SK-N-SH treated with all-trans-retinoic acid at 6 μM for 48 hours (cell line): ENCODE measurements around the gene RRM1.

Experiments
- ATAC-seq: fragments of 200-7000 bp; cut with Tn5 transposase; 3 replicates; pipeline ENCODE4 v1.9.1; 2020; ENCODE audit warnings: mild to moderate bottlenecking, moderate library complexity
- BACH2 ChIP-seq: fragments of 250-450 bp; sonication (Bioruptor Pico); IDR thresholded peaks from 2 replicates; pipeline ENCODE4 v1.9.0; 2021; ENCODE audit warnings: mild to moderate bottlenecking, borderline replicate concordance
- CSDC2 ChIP-seq: fragments of 250-450 bp; sonication (Bioruptor Pico); IDR thresholded peaks from 2 replicates; pipeline ENCODE4 v1.5.0; 2020; ENCODE audit warnings: mild to moderate bottlenecking, moderate library complexity
- ESRRG ChIP-seq: fragments of 250-450 bp; sonication (Bioruptor Pico); IDR thresholded peaks from 2 replicates; pipeline ENCODE4 v1.6.1; 2021; ENCODE audit warnings: mild to moderate bottlenecking
- GLIS3 ChIP-seq: fragments of 250-450 bp; sonication (Bioruptor Pico); IDR thresholded peaks from 2 replicates; pipeline ENCODE4 v1.5.0; 2020; ENCODE audit warnings: mild to moderate bottlenecking, moderate library complexity
- ISL1 ChIP-seq: fragments of 250-450 bp; sonication (Bioruptor Pico); IDR thresholded peaks from 2 replicates; pipeline ENCODE4 v2.1.2; 2022; ENCODE audit warnings: mild to moderate bottlenecking, moderate library complexity
- OSR1 ChIP-seq: fragments of 250-450 bp; sonication (Bioruptor Pico); IDR thresholded peaks from 2 replicates; pipeline ENCODE4 v1.8.0; 2022; ENCODE audit warnings: moderate library complexity, mild to moderate bottlenecking, inconsistent platforms
- PPARA ChIP-seq: fragments of 250-450 bp; sonication (Bioruptor Pico); IDR thresholded peaks from 2 replicates; pipeline ENCODE4 v1.5.0; 2020; ENCODE audit warnings: mild to moderate bottlenecking, borderline replicate concordance
- SNAI2 ChIP-seq: fragments of 250-450 bp; sonication (Bioruptor Pico); IDR thresholded peaks from 2 replicates; pipeline ENCODE4 v1.5.0; 2020; ENCODE audit warnings: mild to moderate bottlenecking, moderate library complexity
- TCF4 ChIP-seq: fragments of 250-450 bp; sonication (Bioruptor Pico); IDR thresholded peaks from 2 replicates; pipeline ENCODE4 v1.8.0; 2021; ENCODE audit warnings: mild to moderate bottlenecking, moderate library complexity, borderline replicate concordance
- ZC3H10 ChIP-seq: fragments of 250-450 bp; sonication (Bioruptor Pico); IDR thresholded peaks from 2 replicates; pipeline ENCODE4 v1.5.1; 2021; ENCODE audit warnings: mild to moderate bottlenecking, moderate library complexity
- ZFP3 ChIP-seq: fragments of 250-450 bp; sonication (Bioruptor Pico); IDR thresholded peaks from 2 replicates; pipeline ENCODE4 v1.5.0; 2020; ENCODE audit warnings: mild to moderate bottlenecking, moderate library complexity
- ZFP30 ChIP-seq: fragments of 450-650 bp; formaldehyde crosslinking; IDR thresholded peaks from 2 replicates; pipeline ENCODE4 v1.5.0; 2022; ENCODE audit warnings: mild to moderate bottlenecking, moderate library complexity
- ZNF565 ChIP-seq: fragments of 450-650 bp; formaldehyde crosslinking; conservative IDR thresholded peaks from 2 replicates; pipeline ENCODE4 v1.5.0; 2020; ENCODE audit warnings: low read depth, mild to moderate bottlenecking, moderate library complexity
- ZNF70 ChIP-seq: fragments of 450-650 bp; formaldehyde crosslinking; IDR thresholded peaks from 2 replicates; pipeline ENCODE4 v1.5.0; 2020; ENCODE audit warnings: mild to moderate bottlenecking, moderate library complexity
- ZNF8 ChIP-seq: fragments of 450-650 bp; formaldehyde crosslinking; IDR thresholded peaks from 2 replicates; pipeline ENCODE4 v1.5.0; 2020; ENCODE audit warnings: mild to moderate bottlenecking, moderate library complexity
- TF ChIP-seq, protein P1 (sequence below): fragments of 250-450 bp; sonication (Bioruptor Pico); IDR thresholded peaks from 2 replicates; pipeline ENCODE4 v1.8.0; 2020; ENCODE audit warnings: mild to moderate bottlenecking, moderate library complexity, borderline replicate concordance
- TF ChIP-seq, protein P2 (sequence below): fragments of 250-450 bp; sonication (Bioruptor Pico); IDR thresholded peaks from 2 replicates; pipeline ENCODE4 v1.5.1; 2020; ENCODE audit warnings: low read depth, mild to moderate bottlenecking, moderate library complexity
- TF ChIP-seq, protein P3 (sequence below): fragments of 250-450 bp; sonication (Bioruptor Pico); IDR thresholded peaks from 2 replicates; pipeline ENCODE4 v1.5.1; 2021; ENCODE audit warnings: mild to moderate bottlenecking, moderate library complexity
- TF ChIP-seq, protein P4 (sequence below): fragments of 250-450 bp; sonication (Bioruptor Pico); IDR thresholded peaks from 2 replicates; pipeline ENCODE4 v1.8.0; 2021; ENCODE audit warnings: low read depth, mild to moderate bottlenecking, moderate library complexity, borderline replicate concordance
- TF ChIP-seq, protein P5 (sequence below): fragments of 250-450 bp; sonication (Bioruptor Pico); IDR thresholded peaks from 2 replicates; pipeline ENCODE4 v1.5.0; 2020; ENCODE audit warnings: mild to moderate bottlenecking, moderate library complexity

The RRM1 gene

DNA sequence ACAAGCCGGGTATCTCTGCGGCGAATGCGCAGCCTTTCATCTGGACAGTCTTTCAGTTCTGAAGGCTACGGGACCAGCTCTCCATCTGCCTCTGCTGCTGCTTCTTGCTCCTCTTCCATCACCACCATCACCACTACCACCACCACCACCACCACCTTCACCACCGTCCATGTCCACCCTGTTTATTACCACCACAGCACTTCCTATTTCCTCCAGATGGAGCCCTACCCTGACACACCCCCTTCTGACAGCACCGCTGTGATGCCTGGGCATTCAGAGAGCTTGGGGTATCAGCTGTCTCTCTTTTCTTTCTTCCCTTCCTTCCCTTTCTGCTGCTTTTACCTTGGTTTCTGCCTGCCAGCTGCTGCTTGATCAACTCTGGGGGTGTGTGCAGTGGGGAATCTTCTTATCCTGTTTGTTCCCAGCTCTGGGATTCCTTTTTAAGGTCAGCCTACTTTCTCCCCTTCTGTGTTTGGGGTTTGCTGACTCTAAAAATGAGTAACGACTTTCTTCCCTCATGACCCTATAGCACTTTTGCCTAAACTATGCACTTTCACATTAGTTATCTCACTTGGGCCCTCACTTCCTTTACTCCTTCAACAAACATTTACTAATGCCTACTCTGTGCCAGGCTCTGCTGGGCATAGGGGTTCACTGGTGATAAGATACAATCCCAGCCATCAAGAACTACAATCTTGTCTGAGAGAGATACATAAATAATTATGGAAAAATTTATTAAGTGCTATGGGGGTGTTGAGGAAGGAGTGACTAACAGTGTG, 7.8 kb upstream of the RRM1 start:
- no peak for TF ChIP-seq SNAI2 (CRISPR knock-in tag)

DNA sequence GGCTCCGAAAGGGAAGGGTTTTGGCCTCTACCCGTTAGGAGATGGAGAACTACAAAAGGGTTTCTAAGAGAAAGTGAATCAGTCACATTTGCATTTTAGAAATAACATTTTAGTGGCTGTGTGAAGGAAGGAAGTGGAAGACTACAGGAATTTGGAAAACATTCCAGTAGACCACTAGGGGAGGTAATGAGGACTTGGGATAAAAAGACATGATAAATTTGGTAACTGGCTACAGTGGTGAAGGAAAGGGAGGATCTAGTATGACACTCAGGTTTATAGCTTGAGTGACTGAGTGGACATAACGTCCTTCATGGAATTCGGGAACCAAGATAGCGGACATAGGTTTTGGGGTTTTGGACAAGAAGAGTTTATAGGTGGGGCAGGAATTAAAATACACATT, 7.0 kb upstream of the RRM1 start:
- no peak for TF ChIP-seq ZNF70 (CRISPR knock-in tag)
- no peak for TF ChIP-seq ESRRG (CRISPR knock-in tag)
- ATAC-seq, result peak; percentile 48; the same call in 1 of the 3 replicates

More for the DNA sequence above, 7.8 kb upstream of the RRM1 start:
- ATAC-seq, result no peak

DNA sequence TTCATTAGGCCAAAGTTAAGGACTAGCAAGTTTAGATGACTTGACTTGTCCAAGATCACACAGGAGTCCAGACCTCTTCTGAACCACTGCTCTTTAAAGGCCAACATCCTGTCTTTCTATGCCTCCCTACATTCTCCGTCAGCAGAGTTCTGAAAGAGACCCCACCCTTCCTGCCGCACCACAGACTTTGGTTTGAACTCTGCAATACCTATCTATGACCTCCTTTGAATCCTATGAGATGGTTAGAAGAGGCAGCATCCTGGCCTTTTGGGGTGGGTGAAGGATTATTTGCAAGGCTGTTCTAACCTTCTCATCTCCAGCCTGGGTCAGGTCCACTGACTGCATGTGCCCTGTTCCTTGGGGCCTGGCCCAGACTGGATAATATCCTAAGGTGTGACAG, 4.3 kb upstream of the RRM1 start:
- ATAC-seq, result no peak
- TF ChIP-seq TCF4 (CRISPR knock-in tag), result no peak
- TF ChIP-seq ZNF8 (CRISPR knock-in tag), result no peak
- no peak for TF ChIP-seq OSR1 (CRISPR knock-in tag)
- no peak for TF ChIP-seq ZNF565 (CRISPR knock-in tag)
- TF ChIP-seq ESRRG (CRISPR knock-in tag), result no peak
- TF ChIP-seq, protein P1, sequence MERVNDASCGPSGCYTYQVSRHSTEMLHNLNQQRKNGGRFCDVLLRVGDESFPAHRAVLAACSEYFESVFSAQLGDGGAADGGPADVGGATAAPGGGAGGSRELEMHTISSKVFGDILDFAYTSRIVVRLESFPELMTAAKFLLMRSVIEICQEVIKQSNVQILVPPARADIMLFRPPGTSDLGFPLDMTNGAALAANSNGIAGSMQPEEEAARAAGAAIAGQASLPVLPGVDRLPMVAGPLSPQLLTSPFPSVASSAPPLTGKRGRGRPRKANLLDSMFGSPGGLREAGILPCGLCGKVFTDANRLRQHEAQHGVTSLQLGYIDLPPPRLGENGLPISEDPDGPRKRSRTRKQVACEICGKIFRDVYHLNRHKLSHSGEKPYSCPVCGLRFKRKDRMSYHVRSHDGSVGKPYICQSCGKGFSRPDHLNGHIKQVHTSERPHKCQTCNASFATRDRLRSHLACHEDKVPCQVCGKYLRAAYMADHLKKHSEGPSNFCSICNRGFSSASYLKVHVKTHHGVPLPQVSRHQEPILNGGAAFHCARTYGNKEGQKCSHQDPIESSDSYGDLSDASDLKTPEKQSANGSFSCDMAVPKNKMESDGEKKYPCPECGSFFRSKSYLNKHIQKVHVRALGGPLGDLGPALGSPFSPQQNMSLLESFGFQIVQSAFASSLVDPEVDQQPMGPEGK (CRISPR knock-in tag), result no peak
- no peak for TF ChIP-seq ZFP3 (CRISPR knock-in tag)
- TF ChIP-seq ISL1 (CRISPR knock-in tag), result no peak
- TF ChIP-seq BACH2 (CRISPR knock-in tag), result no peak
- TF ChIP-seq ZC3H10 (CRISPR knock-in tag), result no peak
- TF ChIP-seq ZNF70 (CRISPR knock-in tag), result no peak
- TF ChIP-seq ZFP30 (CRISPR knock-in tag), result no peak
- no peak for TF ChIP-seq GLIS3 (CRISPR knock-in tag)
- no peak for TF ChIP-seq PPARA (CRISPR knock-in tag)
- TF ChIP-seq, protein P2, sequence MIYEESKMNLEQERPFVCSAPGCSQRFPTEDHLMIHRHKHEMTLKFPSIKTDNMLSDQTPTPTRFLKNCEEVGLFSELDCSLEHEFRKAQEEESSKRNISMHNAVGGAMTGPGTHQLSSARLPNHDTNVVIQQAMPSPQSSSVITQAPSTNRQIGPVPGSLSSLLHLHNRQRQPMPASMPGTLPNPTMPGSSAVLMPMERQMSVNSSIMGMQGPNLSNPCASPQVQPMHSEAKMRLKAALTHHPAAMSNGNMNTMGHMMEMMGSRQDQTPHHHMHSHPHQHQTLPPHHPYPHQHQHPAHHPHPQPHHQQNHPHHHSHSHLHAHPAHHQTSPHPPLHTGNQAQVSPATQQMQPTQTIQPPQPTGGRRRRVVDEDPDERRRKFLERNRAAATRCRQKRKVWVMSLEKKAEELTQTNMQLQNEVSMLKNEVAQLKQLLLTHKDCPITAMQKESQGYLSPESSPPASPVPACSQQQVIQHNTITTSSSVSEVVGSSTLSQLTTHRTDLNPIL, result no peak
- TF ChIP-seq SNAI2 (CRISPR knock-in tag), result no peak
- TF ChIP-seq, protein P3, sequence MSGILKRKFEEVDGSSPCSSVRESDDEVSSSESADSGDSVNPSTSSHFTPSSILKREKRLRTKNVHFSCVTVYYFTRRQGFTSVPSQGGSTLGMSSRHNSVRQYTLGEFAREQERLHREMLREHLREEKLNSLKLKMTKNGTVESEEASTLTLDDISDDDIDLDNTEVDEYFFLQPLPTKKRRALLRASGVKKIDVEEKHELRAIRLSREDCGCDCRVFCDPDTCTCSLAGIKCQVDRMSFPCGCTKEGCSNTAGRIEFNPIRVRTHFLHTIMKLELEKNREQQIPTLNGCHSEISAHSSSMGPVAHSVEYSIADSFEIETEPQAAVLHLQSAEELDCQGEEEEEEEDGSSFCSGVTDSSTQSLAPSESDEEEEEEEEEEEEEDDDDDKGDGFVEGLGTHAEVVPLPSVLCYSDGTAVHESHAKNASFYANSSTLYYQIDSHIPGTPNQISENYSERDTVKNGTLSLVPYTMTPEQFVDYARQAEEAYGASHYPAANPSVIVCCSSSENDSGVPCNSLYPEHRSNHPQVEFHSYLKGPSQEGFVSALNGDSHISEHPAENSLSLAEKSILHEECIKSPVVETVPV (CRISPR knock-in tag), result no peak
- TF ChIP-seq, protein P4, sequence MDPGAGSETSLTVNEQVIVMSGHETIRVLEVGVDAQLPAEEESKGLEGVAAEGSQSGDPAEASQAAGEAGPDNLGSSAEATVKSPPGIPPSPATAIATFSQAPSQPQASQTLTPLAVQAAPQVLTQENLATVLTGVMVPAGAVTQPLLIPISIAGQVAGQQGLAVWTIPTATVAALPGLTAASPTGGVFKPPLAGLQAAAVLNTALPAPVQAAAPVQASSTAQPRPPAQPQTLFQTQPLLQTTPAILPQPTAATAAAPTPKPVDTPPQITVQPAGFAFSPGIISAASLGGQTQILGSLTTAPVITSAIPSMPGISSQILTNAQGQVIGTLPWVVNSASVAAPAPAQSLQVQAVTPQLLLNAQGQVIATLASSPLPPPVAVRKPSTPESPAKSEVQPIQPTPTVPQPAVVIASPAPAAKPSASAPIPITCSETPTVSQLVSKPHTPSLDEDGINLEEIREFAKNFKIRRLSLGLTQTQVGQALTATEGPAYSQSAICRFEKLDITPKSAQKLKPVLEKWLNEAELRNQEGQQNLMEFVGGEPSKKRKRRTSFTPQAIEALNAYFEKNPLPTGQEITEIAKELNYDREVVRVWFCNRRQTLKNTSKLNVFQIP (CRISPR knock-in tag), result no peak
- TF ChIP-seq, all 23 proteins: peak for 0

DNA sequence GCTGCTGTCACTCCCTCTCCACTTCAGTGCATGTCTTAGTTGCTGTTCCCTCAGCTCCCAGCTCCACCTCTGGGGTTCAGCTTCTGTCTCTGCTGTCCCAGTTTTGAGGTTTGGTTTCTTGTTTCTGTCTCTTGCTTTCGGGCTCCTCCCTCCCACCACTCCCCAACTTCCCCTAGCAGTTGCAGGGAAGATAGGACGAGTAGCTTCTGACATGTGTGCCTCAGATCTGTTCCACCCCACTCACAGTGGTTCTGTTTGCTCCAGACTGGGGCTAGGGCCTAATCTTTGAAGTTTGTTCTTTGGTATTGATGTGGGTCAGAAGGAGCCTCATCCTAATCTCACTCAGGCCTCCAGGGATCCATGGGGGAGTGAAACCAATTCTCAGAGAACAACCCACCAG, 2.6 kb upstream of the RRM1 start:
- no peak for ATAC-seq
- no peak for TF ChIP-seq OSR1 (CRISPR knock-in tag)
- no peak for TF ChIP-seq ESRRG (CRISPR knock-in tag)
- no peak for TF ChIP-seq PPARA (CRISPR knock-in tag)
- TF ChIP-seq ISL1 (CRISPR knock-in tag), result no peak
- TF ChIP-seq TCF4 (CRISPR knock-in tag), result no peak
- TF ChIP-seq, protein P5, sequence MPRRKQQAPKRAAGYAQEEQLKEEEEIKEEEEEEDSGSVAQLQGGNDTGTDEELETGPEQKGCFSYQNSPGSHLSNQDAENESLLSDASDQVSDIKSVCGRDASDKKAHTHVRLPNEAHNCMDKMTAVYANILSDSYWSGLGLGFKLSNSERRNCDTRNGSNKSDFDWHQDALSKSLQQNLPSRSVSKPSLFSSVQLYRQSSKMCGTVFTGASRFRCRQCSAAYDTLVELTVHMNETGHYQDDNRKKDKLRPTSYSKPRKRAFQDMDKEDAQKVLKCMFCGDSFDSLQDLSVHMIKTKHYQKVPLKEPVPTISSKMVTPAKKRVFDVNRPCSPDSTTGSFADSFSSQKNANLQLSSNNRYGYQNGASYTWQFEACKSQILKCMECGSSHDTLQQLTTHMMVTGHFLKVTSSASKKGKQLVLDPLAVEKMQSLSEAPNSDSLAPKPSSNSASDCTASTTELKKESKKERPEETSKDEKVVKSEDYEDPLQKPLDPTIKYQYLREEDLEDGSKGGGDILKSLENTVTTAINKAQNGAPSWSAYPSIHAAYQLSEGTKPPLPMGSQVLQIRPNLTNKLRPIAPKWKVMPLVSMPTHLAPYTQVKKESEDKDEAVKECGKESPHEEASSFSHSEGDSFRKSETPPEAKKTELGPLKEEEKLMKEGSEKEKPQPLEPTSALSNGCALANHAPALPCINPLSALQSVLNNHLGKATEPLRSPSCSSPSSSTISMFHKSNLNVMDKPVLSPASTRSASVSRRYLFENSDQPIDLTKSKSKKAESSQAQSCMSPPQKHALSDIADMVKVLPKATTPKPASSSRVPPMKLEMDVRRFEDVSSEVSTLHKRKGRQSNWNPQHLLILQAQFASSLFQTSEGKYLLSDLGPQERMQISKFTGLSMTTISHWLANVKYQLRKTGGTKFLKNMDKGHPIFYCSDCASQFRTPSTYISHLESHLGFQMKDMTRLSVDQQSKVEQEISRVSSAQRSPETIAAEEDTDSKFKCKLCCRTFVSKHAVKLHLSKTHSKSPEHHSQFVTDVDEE (CRISPR knock-in tag), result no peak
- no peak for TF ChIP-seq ZNF8 (CRISPR knock-in tag)
- TF ChIP-seq GLIS3 (CRISPR knock-in tag), result no peak
- no peak for TF ChIP-seq BACH2 (CRISPR knock-in tag)
- TF ChIP-seq ZNF70 (CRISPR knock-in tag), result no peak
- TF ChIP-seq, protein P3 (CRISPR knock-in tag), result no peak
- TF ChIP-seq CSDC2 (CRISPR knock-in tag), result no peak
- TF ChIP-seq, protein P2, result no peak
- no peak for TF ChIP-seq ZFP30 (CRISPR knock-in tag)
